ELF-1 (cell line): ENCODE measurements around the gene ALDH4A1.

Experiments used
- DNase-seq: peaks from one replicate; pipeline ENCODE4 v3.0.0-alpha.2; 2016; ENCODE audit warnings: low read depth, low spot score

Gene ALDH4A1

DNA sequence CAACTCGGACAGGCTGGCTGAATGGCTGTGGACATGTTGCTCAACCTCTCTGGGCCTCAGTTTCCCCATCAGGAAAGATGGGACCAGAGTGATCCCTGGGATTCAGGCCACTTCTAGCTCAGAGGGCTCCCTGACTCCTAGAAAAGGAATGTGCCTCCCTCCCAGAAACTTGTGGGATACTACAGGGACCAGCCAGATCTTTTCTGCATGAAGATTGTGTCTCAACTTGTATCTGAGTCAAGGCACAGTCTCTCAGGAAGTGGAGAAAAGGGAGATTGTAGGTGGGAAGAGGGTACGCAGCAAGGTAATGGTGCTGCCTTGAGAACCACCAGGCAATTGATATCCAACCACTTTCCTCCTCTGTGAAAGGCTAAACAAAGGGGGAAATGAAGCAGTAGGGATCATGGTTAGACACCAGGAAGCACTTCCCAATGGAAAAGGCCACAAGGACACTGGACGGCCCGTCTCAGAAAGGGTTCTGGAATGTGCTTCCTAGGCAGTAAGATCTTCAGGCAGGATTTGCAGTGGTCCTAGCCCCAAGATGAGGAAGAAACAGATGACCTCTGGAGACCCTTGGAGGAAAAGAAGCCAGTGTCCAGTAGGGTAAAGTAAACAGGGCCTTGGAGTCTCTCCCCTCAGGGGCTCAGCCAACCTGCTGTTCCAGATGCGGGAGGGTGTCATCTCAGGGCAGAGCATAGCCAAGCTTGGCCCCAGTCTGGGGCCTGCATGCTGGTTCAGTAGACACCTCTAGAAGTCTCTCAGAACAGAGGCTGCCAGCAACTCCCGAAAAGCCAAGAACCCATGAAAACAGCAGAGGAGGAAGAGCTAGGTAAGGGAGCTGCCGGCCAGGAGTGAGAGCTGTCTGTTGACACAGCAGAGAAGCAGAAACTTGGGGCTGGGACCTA is 37.3 kb upstream of the ALDH4A1 start:
- no peak for DNase-seq

DNA sequence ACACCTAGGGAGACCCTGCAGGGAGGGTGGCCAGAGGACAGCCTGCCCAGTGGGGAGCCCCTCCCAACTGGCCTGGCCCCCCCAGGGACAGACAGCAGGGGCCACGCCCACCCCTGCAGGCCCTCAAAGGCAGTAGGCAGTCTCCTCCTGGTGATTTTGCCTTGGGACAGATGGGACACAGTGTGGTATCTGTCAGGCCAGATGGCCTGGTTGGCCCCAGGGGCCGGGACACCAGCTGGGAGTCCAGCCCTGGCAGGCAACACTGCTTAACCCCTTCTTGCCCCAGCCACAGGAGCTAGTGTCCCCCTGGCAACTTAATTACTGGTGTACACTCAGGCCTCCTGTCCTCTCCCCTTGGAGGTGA is 36.3 kb upstream of the ALDH4A1 start:
- peak; percentile 81 for DNase-seq

DNA sequence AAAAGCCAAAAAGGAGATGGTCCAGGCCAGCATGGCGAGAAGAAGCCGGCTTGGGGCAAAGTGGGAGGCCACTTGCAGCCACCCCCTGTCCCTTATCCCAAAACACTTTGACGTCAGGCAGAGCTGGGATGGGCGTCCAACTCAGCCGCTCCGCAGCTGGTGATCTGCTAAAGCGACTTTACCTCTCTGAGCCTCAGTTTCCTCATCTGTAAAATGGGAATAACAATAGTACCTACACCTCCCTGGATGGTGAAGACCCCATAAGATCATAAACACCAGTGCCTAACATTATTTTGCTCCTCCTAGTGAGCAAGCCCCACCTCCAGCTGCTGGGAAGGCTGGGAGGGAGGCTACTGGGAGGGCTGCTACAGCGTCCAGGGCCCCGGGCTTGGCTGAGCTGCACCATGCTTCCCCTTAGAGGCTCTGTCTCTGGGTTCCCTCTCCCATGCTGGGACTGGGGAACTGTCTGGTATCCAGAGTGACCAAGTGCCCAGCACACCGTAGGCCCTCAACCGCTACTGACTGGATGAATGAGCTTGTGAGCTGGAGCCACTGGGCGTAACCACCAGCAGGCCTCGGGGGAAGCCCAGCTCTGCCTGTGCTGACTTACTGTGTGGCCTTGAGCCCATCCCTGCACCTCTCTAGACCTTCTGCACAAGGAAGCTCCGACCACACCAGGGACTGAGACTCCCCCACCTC is 35.8 kb upstream of the ALDH4A1 start:
- DNase-seq: peak; percentile 75

DNA sequence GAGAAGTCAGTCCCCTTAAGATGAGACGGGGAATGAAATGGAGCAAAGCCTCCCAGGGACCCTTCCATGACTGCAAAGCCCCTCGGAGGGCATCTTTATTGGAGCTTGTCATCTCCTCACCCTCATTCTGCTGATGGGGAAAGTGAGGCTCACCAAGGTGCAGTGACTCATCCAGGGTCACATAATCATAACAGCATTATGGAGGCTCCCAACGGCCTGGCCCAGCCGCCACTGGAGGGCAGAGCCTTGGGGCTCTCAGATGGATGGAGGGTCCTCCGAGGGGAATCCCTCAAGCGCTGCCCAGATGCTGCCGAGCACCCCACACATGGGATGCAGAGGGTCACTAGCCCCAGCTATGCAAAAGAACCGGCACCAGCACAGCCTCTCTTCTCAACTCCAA is 35.2 kb upstream of the ALDH4A1 start:
- DNase-seq: no peak

DNA sequence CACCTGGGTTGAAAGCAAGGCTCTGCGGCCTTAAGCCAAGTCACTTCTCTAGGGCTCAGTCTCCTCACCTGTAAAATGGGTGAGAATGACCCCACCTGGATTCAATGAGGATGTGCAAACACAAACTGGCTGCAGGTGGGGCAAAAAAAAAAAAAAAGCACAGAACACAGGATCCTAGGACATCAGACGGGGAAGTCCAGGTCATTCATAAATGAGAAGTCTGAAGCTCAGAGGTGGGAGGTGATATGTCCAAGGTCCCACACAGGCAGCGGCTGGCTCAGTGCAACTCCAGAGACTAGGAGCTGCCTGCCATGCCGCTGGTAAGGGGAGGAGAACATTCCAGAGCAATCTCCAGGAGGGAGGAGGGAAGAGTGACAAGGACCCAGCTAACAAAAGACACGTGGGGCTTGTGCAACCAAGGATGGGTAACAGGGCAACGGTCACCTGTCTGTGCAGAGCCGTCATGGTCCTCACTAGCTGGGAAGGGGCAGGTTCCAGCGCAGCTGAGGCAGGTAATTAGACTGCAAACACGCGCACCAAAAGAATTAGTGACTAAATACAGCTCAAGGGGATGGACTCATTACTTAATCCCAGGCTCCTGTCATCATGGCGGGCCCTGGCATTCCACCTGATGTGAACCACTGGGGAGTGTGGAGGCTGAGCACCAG is 34.6 kb upstream of the ALDH4A1 start:
- DNase-seq: peak; percentile 61

DNA sequence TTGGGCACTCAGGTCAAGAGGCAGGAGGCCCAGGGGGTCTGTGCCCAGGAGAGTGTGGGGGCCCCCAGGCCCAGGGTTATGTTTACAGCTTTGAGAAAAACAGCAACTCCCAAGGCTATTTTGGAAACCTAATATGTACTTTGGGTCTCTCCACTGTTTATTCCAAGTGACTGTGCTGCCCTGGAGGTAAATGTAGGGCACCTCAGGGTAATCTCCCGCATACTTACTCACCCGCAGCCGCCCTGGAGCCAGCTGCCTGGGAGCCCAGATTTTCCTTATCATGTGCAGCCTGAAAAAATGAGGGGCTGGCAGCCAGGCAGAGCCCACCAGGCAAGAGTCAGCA is 34.1 kb upstream of the ALDH4A1 start:
- DNase-seq: no peak

DNA sequence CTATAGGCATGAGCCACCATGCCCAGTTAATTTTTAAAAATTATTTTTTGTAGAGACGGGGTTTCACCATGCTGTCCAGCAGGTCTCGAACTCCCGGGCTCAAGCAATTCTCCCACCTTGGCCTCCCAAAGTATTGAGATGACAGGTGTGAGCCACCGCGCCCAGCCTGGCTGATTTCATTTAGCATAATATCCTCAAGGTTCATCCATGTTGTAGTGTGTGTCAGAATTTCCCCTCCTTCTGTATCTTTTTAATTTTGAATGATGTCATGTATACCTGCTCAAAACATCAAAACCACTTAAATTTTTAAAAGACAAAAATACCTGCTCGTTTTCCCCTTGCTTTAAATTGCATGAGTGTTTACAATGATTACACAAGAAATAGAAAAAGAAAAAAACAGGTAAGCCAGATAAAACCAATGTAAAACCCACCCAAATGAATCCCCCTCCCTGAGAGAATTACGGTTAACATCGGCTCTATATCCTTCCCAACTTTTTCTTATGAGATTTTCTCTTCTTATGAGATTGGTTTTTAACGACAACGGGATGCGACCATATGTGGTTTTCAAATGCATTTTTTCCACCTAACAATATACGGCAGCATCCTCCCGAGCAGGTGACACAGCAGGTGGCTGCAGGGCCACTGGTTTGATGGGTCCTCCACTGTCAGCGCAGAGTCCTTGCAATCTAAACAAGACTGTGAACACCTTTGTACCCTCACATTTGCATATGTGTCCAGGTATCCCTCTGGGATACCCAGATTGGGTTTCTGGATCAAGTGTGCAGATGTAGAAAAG is 32.0 kb upstream of the ALDH4A1 start:
- no peak for DNase-seq

DNA sequence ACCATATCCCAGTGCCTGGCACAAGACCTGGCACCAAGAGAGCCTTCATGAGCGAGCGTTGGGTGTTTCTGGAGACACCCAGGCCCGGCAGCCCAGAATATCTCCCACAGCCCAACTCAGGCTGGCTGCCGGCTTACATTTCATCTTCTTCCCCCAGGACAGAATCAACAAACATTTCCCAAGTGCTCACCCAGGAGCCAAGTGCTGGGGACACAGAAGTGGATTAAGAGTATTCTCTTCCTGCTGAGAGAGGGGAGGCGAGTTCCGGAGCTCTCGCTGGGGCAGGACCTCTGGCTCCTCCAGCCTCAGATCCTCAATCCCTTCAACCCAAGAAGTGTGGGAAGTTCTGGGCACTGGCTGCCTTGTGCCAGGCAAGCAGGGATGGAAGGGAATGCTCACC is 30.5 kb upstream of the ALDH4A1 start:
- no peak for DNase-seq

DNA sequence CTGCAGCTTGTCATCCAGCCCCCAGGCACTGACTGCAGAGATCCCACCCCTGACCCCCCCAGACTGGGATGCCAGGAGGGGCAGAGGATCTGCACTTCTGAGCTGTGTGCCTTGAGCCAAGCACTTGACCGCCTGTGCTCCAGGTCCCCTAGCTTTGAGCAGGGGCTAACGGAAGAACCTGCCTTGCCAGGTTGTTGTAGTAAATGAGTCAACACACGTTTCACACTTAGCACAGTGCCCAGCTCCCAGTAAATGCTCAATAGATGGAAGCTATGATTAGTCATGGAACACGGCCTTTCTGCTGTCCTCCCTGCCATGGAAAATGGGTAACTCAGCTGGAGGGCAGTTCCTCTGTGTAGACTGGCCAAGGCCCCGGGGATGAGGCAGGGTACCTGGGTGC is 30.0 kb upstream of the ALDH4A1 start:
- DNase-seq: no peak

DNA sequence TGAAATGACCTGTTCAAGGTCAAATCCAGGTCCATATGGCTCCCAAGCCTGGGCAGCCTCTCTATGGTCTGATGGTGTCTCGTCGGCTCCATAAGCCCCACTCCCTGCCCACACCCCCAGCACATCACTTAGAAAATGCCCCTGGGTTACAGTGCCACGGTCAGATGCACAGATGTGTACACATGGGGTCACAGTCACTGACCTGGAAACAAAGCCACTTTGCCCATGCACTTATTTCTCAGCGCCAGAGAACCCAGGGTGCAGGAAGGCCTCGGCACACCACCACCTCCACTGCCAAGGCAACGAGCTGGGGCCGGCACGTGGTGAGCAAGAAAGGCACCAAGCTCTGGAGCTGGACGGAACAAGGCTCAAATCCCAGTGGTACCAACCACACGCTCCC is 29.4 kb upstream of the ALDH4A1 start:
- no peak for DNase-seq

DNA sequence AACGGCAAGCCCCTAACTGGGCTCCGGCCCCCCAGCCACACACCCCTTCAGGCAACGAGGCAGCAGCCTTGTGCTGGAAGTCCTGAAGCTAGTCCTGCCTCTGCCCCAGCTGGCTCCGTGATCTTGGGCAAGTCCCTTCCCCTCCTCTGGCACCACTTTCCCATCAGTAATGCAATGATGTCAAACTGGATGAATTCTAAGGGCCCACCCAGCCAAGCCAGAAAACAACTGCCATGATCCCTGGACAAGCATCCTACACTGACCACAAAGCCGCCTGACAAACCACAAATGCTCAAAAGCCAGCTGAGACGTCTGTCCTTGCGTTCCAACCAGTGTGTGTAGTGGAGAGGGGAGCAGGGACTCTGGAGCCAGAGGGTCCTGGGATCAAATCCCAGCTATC is 27.3 kb upstream of the ALDH4A1 start:
- no peak for DNase-seq

DNA sequence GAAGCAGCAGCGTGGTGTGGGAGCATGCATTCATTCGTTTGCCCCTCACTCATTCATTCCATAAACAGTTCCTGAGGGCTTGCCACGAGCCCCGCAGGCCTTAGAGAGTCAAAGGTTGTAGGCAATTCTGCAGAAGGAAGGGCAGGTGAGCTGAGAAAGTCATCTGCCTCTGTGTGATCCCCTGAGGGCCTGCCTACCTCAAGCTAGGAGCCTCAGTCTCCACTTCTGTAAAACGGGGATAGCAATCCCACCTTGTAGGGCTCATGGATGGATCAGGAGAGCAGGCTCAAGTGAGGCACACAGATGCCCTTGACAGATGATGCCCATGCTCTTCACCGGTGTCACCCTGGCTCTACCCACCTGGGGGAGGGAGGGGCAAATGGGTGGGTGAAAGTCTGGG is 26.6 kb upstream of the ALDH4A1 start:
- no peak for DNase-seq

DNA sequence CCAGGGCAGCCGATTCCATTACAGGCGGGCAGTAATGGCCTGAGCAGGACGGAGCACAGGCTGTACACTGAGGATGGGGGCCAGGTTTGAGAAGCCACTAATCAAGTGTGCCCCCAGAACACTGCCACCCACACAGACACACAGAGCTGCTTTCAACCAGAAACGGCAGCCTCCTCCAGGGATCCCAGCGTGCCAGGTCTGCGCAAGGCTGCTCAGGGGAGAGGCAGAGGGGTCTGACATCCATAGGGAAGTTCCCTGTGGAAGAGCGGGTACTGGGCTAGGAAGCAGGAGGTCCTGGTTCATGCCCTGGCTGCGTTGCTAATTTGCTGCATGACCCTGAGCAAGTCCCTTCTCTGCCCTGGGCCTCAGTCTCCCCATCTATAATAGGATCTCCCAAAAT is 26.1 kb upstream of the ALDH4A1 start:
- DNase-seq: no peak

DNA sequence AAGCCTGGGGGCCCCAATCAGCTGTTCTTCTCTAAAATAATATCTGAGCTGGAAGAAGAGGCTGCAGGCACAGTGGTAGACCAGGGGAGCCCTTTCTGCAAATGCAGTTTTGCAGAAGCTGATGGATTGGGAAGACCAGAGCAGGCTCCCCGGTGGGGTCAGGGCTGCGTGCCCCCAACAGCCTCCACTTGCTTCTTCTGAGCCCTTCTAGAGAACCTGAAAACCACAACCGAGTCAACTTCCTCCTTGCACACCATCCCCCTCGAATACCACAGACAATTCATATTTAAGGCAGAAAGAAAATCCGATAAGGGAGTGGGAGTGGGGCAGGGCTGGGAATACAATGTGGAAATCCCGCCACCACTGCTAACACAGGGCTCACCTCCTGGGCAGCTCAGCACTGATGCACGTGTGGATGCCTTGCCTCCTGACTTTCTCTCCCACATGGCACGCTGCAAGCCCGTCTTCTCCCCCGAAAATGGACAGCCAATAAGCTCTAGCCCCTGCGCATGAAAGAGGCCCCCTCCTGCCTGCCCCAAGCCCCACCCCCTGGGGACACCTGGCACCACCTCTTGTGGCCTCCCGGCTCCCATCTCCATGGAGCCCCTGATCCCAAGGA is 25.4 kb upstream of the ALDH4A1 start:
- no peak for DNase-seq

DNA sequence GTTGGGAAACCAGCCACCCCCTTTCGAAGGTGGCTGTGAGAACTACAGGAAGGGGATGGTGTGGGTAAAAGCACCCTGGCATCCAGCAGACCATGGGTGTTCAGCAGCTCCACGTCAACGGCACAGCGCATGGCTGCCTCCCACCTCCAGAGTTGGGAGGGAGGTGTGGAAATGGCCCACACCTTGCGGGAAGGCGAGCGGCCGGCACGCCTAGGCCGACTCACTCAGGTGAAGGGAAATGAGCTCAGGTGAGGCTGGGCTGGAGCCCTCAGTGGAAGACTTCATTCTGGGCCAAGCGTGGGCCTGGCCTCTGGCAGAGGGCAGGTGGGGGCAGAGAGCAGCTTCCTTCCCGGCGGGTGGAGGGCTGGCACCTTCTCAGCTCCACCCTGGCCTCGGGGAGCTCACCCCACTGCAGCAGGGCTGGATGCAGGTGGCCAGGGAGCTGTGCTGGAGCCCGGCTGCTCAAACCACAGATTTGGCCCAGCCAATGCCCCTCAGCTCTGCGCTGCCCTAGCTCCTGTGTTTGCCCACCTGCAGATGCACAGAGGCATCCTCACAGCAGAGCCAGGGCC is 24.8 kb upstream of the ALDH4A1 start:
- DNase-seq: no peak

DNA sequence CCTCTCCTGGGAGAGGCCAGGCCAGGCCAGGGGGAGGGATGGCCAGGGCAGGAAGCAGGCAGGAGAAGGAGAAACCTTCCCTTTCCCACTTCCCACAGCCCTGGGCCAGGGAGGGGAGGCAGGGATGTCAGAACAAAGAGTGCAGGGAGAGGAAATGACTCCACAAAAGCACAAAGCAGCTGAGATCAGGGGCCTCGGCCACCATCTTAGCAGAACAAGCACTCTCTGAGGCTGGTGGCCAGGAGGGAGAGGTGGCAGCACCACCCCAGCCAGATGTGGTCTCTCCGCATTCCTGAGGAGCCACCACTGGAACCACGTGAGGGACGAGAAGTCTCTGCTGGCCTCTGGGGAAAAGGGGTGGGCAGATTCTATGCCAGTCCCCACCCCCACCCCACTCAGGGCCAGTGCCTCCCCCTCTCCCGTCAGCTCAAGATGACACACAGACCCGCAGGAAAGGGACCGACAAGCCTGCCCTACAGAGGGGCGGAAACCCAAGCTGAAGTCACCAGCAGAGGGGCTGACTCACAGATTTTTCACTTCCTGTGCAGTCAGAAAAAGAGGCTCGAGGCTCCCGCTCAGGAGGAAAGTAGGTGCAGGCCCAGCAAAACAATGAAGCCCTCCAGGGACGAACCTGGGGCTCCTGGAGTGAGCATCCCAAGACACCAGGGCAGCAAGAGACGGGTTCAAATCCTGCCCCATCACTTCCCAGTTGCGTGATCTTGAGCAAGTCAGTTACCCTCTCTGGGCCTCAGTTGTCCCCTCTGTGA is 24.1 kb upstream of the ALDH4A1 start:
- DNase-seq: peak; percentile 65

DNA sequence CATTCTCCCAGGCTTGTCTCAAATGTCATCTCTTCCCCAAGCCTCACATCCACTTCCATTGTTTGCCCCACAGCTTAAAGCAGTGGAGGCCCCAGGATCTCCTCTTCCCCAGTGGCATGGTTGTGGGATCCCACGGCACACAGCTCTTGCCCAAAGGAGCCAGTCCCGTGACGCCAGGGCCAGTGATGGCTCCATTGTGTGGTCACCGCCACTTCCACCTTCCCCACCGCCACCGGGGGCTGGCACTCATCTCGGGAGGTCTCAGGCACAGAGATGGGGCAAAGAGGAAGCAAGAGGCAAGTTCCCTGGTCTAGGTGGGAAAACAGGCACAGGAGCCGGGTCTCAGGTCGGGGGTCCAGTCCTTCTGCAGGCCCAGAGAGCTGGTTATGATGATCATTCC is 22.9 kb upstream of the ALDH4A1 start:
- no peak for DNase-seq

DNA sequence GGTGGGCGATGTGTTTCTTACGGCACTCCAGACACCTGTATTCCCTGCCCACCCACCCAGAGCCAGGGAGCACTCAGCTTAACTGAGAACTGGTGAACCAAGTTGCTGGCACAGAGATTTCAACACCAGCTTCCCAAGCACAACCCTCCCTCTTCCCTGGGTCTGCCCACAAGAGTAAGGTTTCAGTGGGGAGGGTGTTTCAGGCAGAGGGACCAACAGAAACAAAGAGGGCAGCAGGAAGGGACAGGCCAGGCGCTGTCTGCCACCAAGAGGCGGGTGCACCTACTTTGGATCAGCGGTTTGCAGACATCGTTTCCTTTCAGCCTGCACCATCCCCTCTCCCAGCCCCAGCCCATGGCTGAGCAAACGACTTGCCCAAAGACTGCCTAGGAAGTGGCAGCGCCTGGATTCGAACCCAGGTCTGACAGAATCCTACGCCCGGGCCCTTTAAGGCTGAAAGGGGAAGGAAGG is 21.9 kb upstream of the ALDH4A1 start:
- no peak for DNase-seq

DNA sequence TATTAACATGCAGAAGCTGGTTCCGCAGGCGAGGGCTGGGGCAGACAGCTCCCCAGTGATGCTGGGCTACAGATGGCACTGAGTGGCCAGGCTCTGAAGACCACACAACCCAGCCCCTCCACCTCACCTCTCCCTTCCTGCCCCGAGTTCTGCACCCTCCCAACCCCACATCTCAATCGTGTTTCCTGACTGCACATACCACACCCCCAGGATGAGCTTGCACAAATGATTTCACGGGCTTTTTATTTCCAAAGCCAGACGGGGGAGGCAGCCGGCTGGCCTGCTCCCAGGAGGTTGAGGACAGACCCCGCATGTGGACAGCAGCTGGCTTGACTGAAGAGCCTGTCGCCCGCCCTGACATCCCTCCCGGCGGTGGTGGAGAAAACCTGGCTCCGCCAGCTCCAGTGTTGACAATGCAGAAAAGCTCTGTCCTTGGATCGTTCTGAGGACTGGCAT is 21.4 kb upstream of the ALDH4A1 start:
- DNase-seq: no peak
